GM10266 (cell line): Measurements from ENCODE around the gene FOXF1.

ENCODE experiments used
- DNase-seq: peaks from one replicate; pipeline ENCODE4 v3.0.0; 2012; ENCODE audit errors: extremely low spot score
- CTCF ChIP-seq: IDR thresholded peaks from 2 replicates; pipeline ENCODE4 v1.5.1; 2012; ENCODE audit warnings: mild to moderate bottlenecking, low read depth; ENCODE audit not compliant: control insufficient read depth, insufficient read depth; ENCODE audit errors: missing control alignments

The FOXF1 gene

GRCh38 chr16:86508947-86509758 is 1.2 kb upstream of the FOXF1 start:
- DNase-seq = no peak
- TF ChIP-seq CTCF = no peak

- DNase-seq = no peak
- no peak for TF ChIP-seq CTCF
Observed at GRCh38 chr16:86509759-86510464, 415 bp upstream of the FOXF1 start.

- no peak for TF ChIP-seq CTCF
- DNase-seq = no peak
Observed at GRCh38 chr16:86511317-86512161, 1.2 kb downstream of the FOXF1 start.

- DNase-seq = no peak
- TF ChIP-seq CTCF = no peak
Observed at GRCh38 chr16:86512301-86512859, 2.1 kb downstream of the FOXF1 start.

- no peak for DNase-seq
- no peak for TF ChIP-seq CTCF
Observed at GRCh38 chr16:86512860-86513470, 2.6 kb downstream of the FOXF1 start.

GRCh38 chr16:86513471-86514277 is 3.3 kb downstream of the FOXF1 start:
- no peak for TF ChIP-seq CTCF
- DNase-seq = no peak
